ENCODE data around the gene REEP1.

DNA sequence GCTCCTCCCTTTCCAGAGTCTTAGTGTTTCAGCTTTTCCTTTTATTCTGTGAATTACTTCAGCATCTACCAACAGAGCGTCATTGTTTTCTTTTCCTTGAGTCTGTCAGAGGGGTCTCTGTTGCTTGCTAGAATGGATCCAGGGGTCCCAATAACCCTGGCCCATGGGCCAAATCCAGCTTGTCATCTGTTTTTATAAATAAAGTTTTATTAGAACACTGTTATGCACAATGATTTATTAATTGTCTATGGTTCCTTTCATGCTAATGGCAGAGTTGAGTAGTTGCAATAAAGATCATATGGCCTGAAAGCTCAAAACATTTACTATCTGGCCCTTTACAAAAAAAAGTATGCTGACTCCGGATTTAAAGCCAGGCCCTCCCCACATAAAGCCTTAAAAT, 79.3 kb downstream of the REEP1 start:
- TF ChIP-seq ZFX (IDR thresholded peaks at IDR 0.05; ENCODE audit: borderline replicate concordance) = no peak
- TF ChIP-seq, protein P1, sequence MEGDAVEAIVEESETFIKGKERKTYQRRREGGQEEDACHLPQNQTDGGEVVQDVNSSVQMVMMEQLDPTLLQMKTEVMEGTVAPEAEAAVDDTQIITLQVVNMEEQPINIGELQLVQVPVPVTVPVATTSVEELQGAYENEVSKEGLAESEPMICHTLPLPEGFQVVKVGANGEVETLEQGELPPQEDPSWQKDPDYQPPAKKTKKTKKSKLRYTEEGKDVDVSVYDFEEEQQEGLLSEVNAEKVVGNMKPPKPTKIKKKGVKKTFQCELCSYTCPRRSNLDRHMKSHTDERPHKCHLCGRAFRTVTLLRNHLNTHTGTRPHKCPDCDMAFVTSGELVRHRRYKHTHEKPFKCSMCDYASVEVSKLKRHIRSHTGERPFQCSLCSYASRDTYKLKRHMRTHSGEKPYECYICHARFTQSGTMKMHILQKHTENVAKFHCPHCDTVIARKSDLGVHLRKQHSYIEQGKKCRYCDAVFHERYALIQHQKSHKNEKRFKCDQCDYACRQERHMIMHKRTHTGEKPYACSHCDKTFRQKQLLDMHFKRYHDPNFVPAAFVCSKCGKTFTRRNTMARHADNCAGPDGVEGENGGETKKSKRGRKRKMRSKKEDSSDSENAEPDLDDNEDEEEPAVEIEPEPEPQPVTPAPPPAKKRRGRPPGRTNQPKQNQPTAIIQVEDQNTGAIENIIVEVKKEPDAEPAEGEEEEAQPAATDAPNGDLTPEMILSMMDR (IDR thresholded peaks at IDR 0.05) = no peak
